HG03342 (cell line): Measurements from ENCODE around the gene CERS5.

ENCODE experiments used
- ATAC-seq: cut with Tn5 transposase; IDR thresholded peaks from one replicate; pipeline ENCODE4 v1.9.1; 2021; ENCODE audit warnings: mild to moderate bottlenecking, moderate library complexity; ENCODE audit not compliant: unreplicated experiment

CERS5 gene, protein sequence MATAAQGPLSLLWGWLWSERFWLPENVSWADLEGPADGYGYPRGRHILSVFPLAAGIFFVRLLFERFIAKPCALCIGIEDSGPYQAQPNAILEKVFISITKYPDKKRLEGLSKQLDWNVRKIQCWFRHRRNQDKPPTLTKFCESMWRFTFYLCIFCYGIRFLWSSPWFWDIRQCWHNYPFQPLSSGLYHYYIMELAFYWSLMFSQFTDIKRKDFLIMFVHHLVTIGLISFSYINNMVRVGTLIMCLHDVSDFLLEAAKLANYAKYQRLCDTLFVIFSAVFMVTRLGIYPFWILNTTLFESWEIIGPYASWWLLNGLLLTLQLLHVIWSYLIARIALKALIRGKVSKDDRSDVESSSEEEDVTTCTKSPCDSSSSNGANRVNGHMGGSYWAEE

GRCh38 chr12:50167049-50167828 is at the start of gene CERS5:
Gene CERS5, minus strand, starts transcription at chr12:50167369. Its CDS starts 72 bp downstream, at chr12:50167297.
- peak; percentile 96 for ATAC-seq

- ATAC-seq = no peak
Observed at GRCh38 chr12:50215033-50215432, 47.9 kb upstream of the CERS5 start.

- ATAC-seq = no peak
Observed at GRCh38 chr12:50214018-50214417, 46.8 kb upstream of the CERS5 start.

GRCh38 chr12:50213439-50213838 is 46.3 kb upstream of the CERS5 start:
- no peak for ATAC-seq

DNA sequence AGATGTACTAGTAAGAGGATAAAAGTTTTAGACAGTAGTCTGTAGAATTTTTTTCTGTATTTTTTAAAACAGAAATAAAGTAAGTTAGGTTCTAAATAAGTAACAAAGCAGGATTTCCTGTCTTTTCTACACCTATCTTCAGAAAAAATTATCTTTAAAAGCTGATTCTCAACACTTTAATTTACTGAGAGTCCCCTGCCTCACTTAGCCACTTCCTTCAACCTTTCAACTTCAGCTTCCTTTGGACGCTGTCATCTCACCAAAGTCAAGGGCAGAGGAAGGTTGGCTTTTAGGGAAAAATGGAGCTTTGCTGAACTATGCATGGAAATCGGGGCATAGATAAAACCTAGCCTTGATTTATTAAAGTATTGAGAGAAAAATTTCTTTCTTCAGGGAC is 44.9 kb upstream of the CERS5 start:
- ATAC-seq = no peak

DNA sequence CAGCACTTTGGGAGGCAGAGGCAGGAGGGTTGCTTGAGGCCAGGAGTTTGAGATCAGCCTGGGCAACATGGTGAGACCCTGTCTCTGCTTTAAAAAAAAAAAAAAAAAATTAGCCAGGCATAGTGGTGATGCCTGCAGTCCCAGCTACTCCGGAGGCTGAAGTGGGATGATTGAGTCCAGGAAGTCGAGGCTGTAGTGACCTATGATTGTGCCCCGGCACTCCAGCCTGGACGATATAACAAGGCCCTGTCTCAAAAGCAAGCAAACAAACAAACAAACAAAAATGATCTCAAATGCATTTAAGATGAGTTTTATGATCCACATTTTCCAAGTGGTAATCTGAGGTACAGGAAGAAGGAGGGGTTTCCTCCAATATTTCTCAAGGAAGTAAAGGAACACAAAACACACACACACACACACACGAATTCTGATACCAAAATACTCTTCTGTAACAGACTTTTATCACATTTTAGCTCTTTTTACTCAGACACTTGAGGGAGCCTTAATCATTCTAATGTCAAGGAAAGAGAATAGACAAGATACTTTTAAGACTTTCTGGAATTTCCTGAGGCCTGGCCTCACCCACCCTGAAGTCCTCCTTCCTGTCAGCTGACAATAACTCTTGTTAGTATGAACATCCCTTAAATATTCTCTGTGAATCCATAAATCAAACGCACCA is 44.4 kb upstream of the CERS5 start:
- no peak for ATAC-seq

- no peak for ATAC-seq
Observed at GRCh38 chr12:50207424-50207823, 40.3 kb upstream of the CERS5 start.

- no peak for ATAC-seq
Observed at GRCh38 chr12:50205648-50206047, 38.5 kb upstream of the CERS5 start.

GRCh38 chr12:50203691-50204090 is 36.5 kb upstream of the CERS5 start:
- no peak for ATAC-seq

DNA sequence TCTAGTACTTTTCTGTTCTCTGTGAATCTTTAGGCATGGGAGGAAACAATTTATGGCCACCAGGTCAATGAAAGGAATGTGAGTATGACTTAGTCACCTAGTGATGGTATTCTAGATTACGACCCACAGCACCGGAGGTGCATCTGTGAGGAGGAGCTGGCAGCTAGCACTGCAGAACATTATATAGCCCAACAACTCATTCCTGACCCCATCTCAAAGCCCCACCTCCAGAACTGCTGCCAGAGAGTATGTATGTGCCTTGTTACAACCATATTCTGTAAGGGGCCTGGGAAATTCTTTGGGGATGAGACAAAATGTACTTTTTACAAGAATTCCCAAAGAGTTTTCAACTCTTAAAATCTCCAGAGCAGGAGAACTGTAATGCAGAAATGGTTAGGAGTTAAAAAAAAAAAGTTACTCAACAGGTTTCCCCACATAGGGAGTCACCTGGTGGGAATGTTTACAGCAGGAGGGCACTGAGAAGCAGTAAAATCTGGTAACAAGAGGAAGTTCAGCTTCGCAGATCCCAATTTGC is 34.9 kb upstream of the CERS5 start:
- no peak for ATAC-seq

DNA sequence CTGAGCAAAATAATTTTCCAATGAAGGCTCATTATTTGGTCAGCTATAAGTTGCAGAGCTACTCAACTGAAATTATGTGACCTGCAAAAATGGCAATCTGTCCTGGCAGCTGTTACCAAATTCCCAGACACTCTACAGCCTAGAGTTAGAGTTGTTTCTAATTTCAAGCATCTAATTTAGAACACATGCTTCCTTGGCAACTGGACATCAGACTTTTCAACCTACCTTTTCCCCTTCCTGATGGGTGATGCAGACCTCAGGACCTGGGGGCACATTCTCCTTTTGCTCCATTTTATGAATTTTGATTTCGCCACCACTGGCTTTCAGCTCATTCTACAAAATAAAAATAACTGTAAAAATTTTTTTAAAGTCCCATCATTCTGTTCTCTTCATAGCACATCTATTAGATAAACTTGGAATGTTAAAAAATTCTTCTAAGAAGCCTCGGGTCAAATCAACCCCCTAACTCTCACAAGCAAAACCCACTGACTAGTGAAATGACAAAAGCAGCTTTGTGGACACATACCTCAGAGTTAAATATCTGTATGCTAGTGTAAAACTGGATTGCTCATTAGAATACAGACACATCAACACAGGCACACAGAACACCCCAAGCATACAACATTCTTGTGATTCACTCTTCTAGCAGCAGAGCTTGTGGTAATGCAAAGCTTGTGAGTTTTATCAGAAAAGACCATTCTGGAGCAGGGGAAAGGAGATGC is 33.5 kb upstream of the CERS5 start:
- no peak for ATAC-seq

DNA sequence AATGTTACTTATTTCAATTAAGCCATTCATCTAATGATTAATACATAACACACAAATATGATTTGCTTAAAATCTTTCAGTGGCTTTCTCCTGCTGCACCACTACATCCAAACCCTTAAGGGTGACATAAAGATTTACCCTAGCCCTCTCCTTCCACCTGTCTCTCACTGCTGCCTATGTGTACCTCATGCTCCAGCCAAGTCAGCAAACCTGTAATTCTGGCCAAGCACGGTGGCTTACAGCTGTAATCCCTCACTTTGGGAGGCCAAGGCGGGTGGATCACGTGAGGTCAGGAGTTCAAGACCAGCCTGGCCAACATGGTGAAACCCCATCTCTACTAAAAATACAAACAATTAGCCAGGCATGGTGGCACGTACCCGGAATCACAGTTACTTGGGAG is 31.7 kb upstream of the CERS5 start:
- no peak for ATAC-seq

- ATAC-seq = no peak
Observed at GRCh38 chr12:50197297-50197727, 30.1 kb upstream of the CERS5 start.

- ATAC-seq = no peak
Observed at GRCh38 chr12:50196537-50196936, 29.4 kb upstream of the CERS5 start.

DNA sequence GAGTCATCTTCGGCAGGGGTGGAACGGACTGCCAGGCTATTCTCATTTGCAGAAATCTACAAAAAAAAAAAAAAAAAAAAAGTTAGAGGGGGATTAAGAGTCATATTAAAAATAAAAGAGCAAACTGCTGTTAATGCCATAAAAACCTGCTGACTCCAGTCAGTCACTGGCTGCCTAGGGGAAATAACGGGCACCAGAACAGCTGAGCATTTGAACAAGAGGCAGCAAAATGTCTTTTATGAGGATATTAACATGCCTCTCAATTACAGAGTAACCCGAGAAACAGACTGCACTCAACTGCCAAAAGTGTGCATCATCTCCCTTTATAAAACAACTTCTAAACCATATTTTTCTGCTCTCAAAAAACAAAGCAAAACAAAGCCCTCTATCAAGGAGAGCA is 28.7 kb upstream of the CERS5 start:
- no peak for ATAC-seq

GRCh38 chr12:50192908-50193307 is 25.7 kb upstream of the CERS5 start:
- ATAC-seq = no peak

- no peak for ATAC-seq
Observed at GRCh38 chr12:50192236-50192635, 25.1 kb upstream of the CERS5 start.

DNA sequence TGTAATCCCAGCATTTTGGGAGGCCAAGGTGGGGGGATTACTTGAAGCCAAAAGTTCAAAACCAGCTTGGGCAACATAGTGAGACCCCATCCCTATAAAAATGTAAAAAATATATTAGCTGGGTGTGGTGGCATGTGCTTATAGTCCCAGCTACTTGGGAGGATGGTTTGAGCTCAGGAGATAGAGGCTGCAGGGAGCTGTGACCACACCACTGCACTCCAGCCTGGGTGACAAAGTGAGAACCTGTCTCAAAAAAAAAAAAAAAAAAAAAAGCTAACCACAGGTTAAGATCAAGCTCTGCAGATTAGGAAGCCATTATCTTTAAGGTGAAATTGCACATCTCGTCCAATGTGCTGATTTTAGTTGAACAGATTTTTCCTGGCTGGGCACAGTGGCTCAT is 23.7 kb upstream of the CERS5 start:
- ATAC-seq = no peak

DNA sequence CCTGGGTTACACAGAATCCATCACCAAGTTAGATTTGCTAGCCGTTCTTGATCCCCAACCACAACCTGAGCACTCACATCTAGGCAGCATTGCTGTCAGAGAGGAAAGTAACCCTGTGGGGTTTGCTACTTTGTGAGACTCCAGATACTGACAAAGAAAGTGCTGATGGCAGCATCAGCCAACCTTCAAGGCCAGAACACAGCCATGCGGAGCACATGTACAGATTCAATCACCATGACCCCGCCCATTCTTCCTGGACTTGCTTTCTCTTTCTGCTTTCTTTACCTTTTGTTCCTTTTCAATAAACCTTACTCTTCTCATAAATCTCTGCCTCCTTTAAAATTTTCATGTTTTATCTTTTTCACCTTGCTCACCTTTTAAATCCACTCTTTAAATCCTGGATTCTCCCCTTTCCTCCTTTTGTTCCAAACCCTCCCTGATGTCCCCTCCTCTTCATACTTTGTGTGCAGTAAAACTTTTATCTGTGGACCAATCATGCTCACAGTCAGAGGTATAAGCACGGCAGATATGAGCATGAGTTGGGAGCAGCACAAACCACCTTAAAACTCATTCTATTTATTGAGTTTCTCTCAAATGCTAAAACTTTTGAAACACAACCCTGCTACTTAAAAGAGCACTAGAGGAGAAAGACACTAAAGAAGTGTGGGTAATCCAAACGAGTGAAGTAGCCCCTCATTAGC is 21.9 kb upstream of the CERS5 start:
- ATAC-seq = no peak

- ATAC-seq = no peak
Observed at GRCh38 chr12:50188241-50188781, 21.1 kb upstream of the CERS5 start.
